GM18499 (cell line): ENCODE measurements around the gene HOXA10.

Source experiments
- ATAC-seq: cut with Tn5 transposase; IDR thresholded peaks from one replicate; pipeline ENCODE4 v1.9.1; 2021; ENCODE audit warnings: moderate number of reproducible peaks; ENCODE audit not compliant: insufficient read depth, unreplicated experiment

HOXA10 gene

DNA sequence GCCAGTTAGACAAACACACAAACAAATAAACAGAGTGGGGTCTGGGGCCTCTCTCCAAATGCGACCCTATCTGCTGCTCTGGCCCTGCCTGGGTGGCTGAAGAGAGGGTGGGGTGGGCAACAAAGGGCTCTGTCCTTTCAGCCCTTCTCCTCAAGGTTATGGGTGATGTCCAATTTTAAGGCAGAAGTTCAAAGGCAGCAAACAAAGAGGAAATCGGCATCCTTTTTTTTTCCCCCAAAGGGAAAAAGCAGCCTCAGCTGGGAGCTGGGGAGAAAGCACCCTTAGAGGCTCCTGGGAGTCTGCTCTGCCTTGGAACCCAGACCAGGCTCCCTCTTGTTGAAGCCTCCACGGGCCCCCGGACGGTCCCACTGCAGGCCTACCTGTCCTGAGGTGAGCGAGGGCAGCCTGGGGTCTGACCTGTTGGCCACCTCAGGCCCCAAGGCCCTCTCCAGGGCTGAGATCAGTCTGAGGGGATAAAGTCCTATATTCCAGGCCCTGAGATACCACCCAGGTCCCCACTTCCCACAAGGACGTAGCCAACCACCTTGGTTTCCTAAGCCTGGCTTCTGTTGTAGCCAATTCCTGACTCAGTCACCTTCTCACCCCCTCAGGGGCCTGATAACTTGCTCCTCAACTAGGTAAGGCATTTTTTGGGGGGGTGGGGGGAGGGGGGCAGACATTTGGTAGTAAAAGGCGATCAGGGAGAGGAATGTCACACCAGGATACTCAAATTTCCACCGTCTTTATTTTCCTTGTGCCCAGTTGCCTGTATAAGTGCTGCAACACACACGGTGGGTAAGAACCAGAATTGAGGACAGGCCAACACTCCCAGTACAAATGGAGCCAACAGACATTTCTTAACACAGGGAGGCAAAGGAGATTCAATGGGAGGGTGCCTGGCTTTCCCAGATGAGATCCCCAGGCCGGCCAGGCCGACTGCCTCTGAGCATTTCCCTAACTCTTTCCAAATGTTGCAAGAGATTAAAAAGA lies 6.6 kb upstream of the HOXA10 start:
- ATAC-seq: no peak

DNA sequence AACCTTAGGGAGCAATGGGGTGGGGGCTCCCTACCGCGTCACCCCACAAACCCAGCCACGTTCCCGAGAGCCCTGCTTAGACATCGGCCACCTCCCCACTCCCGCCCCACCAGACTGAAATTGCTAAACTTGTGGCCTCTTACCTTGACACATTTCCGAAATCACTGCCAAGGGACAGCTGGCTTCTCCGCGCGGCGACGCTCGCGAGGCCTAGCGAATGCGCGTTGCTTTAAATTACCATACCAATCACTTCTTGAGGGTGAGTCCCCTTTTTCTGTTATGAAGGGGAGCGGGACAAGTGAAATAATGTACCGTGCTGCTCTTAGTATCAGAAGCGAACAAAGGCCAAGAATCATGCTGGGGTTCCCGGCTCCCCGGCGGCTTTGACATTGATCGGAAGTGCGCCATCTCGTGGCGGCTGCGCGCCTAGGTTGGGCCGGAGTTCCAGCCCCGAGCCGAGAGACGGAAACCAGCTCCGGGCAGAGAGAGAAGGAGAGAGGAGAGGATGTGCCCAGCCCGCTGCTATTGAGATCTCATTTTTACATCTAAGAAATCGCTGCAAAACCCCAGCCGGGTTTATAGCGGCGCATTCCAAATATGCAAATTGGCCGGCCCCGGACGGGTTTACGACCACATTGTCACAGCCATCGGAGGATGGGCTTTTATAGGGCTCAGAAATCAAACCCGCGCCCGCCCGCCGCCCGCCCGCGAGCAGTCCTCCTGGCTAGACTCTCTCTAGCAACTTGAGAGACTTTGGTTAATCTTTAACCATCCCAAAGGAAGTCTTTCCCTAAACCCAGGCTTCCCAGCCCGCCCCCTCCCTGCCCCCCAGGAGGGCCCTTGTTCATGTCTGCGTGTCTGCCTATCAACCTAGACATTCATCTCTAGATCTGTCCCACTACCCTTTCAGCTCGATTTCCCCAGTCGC lies 5.6 kb upstream of the HOXA10 start:
- no peak for ATAC-seq

DNA sequence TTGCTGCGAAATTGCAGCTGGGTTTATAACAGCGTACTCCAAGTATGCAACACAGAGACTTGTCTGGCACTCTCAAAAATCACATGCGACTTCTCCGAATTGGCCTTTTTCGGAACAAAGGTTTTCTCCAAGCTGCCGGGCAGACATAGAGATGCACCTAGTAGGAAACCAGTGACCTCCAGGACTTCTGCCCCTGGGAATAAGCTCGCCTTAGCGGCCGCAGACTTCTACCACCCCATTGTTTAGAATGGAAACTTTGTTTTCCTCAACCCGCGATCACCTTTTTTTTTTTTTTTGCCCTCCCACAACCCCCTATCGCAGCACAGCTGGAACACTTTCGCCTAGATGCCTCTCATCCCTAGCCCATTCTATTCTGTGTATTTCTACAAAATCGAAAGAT lies 4.9 kb upstream of the HOXA10 start:
- ATAC-seq: no peak

DNA sequence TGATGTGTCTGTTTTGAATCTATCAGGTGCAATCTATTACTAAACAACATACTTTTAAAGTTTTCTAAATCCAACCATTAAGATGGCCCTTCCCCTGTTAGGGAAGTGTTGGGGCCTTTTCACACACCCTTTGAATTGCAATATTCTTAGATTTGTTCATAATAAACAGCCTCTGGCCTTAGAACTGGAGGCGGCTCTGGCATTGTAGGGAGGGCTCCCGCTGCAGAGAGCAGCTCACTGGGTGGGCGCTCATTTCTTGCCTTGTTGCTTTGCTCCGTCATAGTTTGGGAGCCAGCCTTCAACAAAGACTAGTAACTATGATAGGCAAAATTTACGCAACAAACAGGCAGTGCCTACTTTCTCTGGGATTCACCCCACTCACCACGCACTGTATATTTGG lies 4.2 kb upstream of the HOXA10 start:
- ATAC-seq: no peak

DNA sequence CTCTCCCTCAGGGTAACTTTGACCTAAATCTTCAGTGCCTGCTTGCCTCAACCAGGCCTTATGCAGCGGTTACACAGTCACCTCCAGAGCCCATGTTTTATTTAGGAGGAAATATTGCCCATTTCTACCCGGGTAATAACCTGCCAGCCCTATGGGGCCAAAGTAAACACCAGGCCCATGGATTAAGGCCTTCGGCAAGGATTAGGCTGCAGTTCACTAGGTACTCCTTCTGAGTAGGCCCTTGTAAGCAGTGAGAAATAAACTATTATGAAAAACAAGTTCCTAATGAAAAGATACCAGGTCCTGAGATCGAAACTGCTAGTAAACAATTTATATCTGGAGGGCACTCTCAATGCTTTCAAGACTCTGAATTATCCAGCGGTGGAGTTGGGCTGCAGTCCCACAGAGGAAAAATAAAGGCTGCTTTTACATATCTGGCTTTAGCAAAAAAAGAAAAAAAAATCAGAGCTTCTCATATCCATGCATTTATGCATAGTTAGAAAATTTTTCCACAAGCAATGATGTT lies 3.7 kb upstream of the HOXA10 start:
- ATAC-seq: no peak

DNA sequence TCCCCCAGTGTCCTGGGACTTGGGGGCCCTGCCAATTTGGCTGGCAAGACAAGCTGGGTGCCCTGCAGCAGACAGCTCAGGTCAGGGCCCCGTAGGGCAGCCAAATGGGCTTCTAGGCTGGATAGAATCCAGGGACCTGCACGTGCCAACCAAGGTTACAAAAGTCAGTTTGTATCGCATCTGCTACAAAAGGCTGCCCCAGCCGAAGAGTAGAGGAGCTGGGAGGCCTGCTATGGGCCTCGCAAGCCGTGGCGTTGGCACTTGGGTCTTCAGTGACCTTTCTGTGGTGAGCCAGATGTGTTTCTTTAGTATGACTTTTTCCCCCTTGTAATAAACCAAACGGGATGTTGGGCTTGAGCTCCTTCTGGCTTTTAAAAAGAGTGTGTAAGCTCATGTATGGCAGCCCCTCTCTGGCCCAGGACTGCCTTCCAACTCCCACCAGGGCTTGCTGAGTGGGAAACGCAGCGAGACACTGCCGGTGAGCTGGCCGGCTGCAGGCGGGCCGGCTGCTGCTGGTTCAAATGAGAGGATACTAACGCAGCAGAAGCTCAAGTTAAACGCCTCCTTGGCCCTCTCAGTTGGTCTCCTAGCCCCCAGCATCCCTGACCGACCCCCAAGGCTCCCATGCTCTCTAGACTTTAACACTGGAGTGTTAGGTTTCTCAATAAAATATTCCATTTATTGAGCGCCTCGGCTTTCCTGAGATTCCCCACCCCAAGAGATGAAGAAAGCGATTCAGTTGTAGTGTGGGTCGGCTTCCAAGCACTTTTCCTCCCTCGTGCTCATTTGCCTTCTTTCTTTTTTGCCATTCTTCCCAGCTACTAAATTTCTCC lies 3.1 kb upstream of the HOXA10 start:
- ATAC-seq: no peak

DNA sequence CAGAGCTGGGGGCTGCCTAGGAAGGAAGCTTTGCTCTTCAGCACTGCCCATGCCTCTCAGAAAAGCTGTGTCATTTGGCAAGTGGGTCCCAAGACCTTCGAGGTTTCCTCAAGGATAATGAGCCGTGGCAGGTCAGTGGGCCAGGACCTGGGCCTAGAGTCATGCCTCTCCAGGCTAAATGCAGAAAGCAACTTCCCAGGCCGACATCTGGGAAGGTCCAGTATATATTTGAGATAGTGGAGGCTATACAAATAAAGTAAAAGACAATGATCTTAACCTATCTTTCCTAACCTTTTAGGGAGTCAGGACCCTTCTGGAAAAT lies 2.4 kb upstream of the HOXA10 start:
- no peak for ATAC-seq

DNA sequence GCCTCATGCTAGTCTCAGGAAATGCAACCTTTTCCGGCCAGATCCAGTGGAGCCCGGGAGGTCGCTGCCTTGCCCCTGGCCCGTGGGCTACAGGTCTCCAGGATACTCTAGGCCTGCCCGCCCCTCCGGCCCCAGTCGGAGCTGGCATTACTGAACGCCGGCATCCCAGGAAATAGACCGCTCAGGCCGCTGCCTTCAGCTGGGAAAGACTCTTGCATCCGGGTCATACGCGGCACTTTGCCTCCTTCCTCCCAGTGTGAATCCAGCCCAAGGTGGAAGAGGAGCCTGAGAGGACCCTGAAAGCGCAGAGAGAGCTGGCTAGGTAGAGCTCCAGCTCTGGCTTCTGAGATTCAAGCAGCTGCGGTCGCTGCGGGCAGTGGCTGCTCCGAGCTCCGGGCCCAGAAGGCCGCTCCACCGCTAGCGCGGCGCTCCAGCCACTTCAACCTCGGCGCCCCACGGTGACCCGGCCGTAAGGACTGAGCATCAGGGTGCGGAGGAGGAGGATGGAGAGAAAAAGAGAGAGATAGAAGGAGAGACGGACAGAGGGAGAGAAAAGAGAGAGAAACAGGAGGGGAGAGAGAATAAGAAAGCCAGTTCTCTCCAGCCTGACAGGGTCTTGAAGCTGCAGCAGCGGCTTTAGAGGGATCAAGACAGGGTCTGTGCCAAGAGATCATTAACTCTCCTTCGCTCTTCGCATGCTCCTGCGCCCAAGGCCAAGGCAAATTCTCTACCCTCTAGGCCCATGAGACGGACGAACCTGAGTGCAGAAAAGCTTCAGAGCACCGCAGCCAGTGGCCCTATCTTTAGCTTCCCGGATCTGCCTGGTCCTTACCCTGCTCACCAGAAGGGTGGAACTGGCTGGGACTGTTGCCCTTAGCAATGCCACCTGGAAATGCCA lies 1.8 kb upstream of the HOXA10 start:
- ATAC-seq: no peak

DNA sequence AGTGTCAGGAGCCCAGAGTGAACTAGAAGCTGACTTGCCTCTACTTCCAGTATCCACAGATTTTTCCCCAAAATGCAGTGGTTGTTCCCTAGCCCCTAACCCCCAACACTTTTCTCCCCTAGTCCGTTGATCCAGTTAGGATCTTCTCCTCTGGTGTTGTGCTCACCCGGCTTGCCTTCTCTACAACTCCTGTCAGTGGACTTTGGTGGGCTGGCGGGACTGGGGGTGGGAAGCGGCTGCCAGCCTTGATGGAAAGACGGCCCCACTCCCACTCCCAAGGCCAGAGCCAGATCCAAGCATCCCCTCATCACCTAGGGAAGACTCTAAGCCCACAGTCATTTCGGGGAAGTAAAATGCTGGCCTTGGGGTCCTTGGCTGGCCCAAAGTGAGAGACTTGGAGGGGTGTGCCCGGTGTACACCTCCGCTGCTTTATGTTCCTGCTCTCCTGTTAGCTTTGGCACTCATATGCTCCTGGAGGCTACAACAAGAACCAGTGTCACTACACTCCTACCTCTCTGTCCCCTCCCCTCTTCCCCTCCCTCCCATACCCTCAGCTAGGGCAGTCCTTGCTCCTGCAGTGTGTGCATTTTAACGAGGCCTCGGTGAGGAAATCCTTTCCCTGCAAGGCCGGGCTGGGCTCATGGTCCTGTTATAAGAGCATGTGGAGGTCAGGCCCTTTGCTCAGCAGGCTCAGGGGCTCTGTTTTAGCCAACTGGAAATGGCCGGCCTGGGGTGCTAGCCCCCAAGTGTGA lies 930 bp upstream of the HOXA10 start:
- no peak for ATAC-seq

DNA sequence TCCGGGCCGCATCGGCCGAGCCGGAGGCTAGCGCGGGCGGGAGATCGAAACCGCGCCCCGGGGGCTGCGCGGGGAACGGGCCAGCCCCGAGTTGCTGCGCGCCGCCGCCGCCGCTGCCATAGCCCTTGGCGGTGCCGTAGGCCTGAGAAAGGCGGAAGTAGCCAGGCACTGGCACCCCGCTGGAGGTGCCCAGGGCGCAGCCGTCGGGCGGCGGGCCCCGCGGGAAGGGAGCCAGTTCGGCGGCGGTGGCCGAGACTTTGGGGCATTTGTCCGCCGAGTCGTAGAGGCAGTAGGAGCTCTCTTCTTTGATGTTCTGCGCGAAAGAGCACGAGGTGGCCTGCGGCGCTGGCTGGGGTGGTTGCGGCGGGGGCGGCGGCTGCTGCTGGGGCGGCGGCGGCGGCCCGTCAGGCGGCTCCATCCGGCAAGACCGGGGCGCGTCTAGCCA lies 587 bp downstream of the HOXA10 start:
- no peak for ATAC-seq

DNA sequence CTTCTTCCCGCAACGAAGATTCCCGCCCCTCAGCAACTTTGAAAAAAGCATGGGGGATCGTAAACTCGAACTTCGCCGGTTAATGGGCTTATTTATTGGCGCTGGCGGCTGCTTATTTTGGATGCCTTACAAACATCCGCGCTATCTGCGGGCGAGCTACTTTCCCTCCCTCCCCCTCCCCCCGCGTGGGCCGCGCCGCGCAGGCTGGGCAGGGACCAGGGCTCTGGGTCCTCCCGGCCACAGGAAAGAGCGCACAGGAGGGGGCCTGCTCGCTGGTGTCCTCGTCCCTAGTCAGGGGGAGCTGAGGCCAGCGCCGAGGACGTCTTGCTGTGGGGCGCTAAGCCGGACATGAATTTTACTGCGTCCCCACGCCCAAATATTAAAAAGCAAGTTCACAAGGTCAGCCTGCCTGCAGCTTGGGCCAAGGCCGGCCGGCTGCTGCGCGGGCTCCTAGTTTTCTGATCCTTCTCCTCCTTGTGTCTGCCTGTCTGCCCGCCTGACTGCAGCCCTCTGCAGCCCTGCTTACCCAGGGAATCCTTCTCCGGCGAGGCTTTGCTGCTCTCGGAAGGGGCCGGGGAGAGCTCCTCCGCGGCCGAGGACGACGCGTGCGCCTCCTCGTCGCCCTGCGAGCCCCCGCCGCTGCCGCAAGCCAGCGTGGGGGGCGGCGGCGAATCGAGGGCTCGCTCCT lies 1.2 kb downstream of the HOXA10 start:
- no peak for ATAC-seq

DNA sequence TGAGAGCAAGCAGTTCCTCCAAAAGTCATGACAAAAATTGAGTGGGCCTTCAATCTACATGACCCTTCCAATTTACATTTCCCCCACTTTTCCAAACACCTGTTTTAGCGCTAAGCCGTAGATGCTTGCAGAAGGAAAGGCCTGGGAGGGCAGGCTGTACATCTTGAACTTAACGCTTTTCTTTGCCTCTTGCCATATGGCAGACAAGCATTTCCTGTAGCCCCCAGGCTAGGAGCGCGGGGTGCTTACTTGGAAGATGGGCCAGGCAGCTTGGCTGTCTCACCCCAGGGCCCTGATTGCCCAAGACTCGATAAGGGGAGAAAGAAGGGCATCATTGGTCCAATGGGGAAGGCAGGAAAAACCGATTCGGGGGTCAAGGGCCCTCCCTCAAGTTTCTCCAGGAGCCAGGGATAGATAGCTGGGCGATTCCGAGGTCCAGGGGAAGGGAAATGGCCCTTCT lies 1.8 kb downstream of the HOXA10 start:
- no peak for ATAC-seq

DNA sequence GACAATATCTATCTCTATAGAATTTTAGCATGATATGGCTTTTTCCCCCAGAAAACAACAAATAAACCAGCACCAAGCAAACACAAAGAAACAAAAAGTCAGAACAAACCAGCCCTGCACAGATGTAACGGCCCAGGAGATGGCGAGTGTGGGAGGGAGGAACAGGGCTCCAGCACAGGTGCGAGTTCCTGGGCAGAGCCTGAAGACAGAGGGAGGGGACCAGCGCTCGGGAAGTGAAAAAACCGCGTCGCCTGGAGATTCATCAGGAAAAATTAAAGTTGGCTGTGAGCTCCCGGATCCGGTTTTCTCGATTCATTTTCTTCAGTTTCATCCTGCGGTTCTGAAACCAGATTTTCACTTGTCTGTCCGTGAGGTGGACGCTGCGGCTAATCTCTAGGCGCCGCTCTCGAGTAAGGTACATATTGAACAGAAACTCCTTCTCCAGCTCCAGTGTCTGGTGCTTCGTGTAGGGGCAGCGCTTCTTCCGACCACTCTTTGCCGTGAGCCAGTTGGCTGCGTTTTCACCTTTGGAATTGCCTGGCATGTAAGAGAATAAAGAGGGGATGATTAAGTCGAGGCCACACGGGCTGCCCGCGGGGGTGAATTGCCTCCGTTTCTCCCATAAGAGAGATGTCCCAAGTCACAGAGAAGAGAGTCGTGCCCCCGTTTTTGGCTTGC lies 2.3 kb downstream of the HOXA10 start:
- no peak for ATAC-seq

DNA sequence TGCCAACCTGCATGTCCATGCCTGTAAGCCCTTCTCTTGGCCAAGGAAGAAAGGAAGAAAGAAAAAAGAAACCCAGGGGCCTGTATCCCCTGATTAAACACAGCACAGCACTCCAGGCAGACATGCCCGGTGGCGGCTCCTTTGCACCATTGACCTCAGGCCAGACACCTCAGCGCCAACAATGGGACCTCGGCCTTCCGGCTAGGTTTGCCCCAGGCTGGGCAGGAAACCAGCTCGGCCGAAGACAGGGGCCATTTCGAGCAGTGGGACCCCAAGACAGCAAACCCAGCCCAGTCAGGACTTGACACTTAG lies 2.8 kb downstream of the HOXA10 start:
- no peak for ATAC-seq

DNA sequence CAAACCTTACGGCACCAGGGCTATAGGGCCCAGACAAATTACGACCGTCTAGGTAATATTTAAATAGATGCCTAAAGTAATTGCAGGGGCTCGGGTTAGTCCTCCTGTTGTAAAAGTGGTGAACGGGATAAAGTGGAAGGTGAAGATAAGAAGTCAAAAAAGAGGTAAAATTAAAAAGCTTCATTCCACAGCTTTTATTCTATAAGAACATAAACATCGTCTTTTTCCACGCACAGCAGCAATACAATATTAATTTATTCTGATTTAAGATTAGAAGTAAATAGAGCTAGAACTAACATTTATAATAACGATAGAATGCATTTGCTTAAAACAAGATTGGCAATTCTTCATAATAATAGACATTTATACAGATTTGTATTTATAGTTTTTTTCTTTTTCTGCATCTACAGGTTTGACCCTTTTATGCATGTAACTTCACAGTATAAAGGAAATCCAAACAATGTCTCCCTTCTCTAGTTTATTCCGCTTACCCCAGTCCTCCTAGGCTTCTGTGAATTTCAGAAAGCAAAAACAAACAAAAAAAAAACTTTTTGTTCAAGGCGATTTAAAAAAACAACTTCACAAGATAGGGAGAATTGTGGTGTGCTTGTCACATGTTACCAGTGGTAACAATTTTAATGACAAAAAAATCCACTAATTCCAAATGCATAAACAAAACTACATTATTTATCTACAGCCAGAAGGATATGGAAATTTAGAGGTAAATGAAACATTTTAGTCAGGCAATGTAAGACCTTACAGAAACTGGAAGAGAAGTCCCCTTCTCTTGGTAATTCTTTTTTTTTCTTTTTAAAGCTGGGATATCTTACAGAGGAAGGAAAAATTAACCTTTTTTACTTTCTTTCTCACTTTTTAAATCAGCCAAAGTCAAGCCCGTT lies 3.4 kb downstream of the HOXA10 start:
- ATAC-seq: no peak

DNA sequence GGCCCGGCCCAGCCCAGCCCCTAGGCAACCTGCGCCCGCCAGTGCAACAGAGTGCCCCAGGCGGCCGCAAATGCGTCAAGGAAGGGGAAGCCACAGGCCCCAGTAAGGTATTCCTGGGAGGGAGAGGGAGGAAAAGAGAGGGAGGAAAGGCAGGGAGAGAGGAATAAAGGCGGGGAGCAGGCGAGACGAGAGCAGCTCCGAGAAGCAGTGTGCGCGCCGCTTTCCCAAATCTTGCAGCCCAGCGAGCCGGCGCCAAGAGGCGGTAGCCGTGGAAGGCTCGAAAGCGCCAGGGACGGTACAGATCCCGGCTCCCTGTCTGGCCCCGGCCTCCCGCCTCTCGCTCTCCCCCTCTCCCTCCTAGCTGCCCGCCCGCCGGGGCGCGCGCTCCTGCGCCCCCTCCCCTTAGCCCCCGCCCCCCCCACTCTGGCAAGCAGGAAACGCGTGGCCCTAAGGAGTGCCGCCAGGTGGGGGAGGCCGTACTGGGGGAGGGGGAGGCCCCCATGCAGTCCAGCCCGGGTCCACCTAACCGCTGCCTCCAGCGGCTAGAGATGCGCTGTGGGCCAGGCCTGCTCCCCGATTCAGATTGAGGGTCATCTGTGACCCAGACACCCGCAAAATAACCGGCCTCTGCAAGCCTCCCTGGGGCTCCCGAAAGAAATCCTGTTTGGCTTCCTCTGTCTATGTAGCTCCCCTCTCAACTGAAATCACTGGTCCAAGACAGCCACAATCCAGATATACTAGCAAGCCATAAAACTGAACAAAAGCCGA lies 4.3 kb downstream of the HOXA10 start:
- no peak for ATAC-seq
